Cardiac atrium fibroblast (primary cell): ENCODE results near the gene CHRFAM7A. TPM values are rescaled to one million over a fixed set of nuclear protein-coding genes. Genes with fewer than 3 reads are reported as not detected.

Experiments used
- total RNA-seq: library from RNA; depleted of rRNA; stranded (reverse); fragments of >200 nt; gene quantifications from 2 replicates; pipeline ENCODE4 v1.2.3, GENCODE V29; 2015

CHRFAM7A gene
- total RNA-seq: under 0.01 TPM in 1 of 2 replicates, not detected in the other

GRCh38 chr15:30392766-30393663, at the start of gene CHRFAM7A:
CHRFAM7A (minus strand) TSS chr15:30393540; CDS start chr15:30383351, 10,189 bp downstream.

GRCh38 chr15:30414160-30414559, 20.8 kb upstream of the CHRFAM7A start, which contains the start of gene GOLGA8R:
GOLGA8R (minus strand) TSS chr15:30414260; CDS start chr15:30414162, 98 bp downstream.

Other genes starting within 250 kb of the CHRFAM7A start
- gene GOLGA8R, start 20.7 kb upstream of the CHRFAM7A start, total RNA-seq: 1.5 and 1.8 TPM in 2 replicates
- gene GOLGA8Q, start 158.5 kb upstream of the CHRFAM7A start, total RNA-seq: 1.6 TPM in 1 of 2 replicates, not detected in the other
- not detected in 2 replicates for gene GOLGA8H, start 210.5 kb upstream of the CHRFAM7A start, total RNA-seq